WI38 (cell line): ENCODE measurements around the gene ZNF428.
"Not testable (repeated sequence)": the region's sequence is repeated elsewhere in the genome, so short reads cannot be mapped to it uniquely, and the experiment has no call there.

Experiments used
- H3K4me3 ChIP-seq: 2 replicates; pipeline ENCODE4 v1.5.1; 2011; ENCODE audit warnings: low read depth, mild to moderate bottlenecking, control low read depth, low read length
- TF ChIP-seq, protein P1 (sequence below): IDR thresholded peaks from 2 replicates; pipeline ENCODE4 v1.5.1; 2012; ENCODE audit warnings: low read depth, mild to moderate bottlenecking, control low read depth, low read length

ZNF428 gene

GRCh38 chr19:43660971-43661360 is 41.5 kb upstream of the ZNF428 start:
- TF ChIP-seq, protein P1, sequence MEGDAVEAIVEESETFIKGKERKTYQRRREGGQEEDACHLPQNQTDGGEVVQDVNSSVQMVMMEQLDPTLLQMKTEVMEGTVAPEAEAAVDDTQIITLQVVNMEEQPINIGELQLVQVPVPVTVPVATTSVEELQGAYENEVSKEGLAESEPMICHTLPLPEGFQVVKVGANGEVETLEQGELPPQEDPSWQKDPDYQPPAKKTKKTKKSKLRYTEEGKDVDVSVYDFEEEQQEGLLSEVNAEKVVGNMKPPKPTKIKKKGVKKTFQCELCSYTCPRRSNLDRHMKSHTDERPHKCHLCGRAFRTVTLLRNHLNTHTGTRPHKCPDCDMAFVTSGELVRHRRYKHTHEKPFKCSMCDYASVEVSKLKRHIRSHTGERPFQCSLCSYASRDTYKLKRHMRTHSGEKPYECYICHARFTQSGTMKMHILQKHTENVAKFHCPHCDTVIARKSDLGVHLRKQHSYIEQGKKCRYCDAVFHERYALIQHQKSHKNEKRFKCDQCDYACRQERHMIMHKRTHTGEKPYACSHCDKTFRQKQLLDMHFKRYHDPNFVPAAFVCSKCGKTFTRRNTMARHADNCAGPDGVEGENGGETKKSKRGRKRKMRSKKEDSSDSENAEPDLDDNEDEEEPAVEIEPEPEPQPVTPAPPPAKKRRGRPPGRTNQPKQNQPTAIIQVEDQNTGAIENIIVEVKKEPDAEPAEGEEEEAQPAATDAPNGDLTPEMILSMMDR: no peak
- no peak overlapping the region for H3K4me3 ChIP-seq

DNA sequence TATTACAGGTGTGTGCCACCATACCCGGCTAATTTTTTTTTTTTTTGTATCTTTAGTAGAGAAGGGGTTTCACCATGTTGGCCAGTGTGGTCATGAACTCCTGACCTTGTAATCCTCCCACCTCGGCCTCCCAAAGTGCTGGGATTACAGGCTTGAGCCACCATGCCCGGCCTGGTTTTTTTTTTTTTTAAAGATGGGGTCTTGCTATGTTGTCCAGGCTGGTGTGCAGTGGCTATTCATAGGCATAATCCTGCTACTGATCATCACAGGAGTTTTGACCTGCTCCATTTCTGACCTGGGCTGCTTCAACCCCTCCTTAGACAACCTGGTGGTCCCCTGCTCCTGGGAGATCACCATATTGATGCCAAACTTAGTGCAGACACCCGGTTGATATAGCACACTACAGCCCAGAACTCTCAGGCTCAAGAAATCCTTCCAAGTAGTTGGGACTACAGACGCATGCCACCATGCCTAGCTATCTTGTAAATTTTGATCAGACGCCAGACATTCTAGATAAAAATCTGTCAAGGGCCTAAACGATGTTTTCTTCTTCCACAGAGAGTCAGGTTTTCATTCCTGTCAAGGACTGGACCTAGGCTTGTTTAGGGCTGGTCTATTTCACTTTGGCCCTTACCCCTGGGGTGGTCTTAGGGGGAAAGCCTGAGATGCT is 41.0 kb upstream of the ZNF428 start:
- TF ChIP-seq, protein P1: no peak
- no peak overlapping the region for H3K4me3 ChIP-seq

- TF ChIP-seq, protein P1: no peak
Measured at GRCh38 chr19:43658494-43658893, 39.1 kb upstream of the ZNF428 start.

GRCh38 chr19:43658001-43658400 is 38.6 kb upstream of the ZNF428 start:
- no peak overlapping the region for H3K4me3 ChIP-seq

More at GRCh38 chr19:43658494-43658893, 39.1 kb upstream of the ZNF428 start:
- H3K4me3 ChIP-seq: no peak overlapping the region

DNA sequence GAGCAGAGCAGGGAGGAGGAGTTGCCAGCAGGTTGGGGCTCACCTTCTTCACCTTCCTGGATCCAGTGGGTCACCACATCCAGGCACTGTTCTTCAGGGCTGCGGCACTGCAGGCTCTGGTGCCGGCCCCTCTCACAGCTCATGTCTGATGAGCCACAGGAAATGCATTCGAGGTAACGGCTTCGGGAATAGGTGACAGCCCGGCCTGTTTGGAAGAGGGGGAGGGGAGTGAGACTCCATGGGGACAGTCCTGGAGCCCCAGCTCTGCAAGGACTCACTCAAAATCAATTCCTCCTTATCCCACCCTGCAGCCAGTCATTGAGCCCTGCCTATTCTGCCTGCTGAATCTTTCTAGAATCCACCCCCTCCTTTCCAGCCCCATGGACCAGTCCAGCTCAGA is 37.0 kb upstream of the ZNF428 start:
- no peak overlapping the region for H3K4me3 ChIP-seq
- TF ChIP-seq, protein P1: no peak

More at GRCh38 chr19:43658001-43658400, 38.6 kb upstream of the ZNF428 start:
- TF ChIP-seq, protein P1: no peak

- no peak overlapping the region for H3K4me3 ChIP-seq
- TF ChIP-seq, protein P1: no peak
Measured at GRCh38 chr19:43652546-43652874, 33.1 kb upstream of the ZNF428 start.

- TF ChIP-seq, protein P1: peak; percentile 83
- no peak overlapping the region for H3K4me3 ChIP-seq
Measured at GRCh38 chr19:43651758-43652545, 32.5 kb upstream of the ZNF428 start.

GRCh38 chr19:43650276-43650675 is 30.8 kb upstream of the ZNF428 start:
- H3K4me3 ChIP-seq: not testable (repeated sequence)
